Epidermal melanocyte (primary cell): Measurements from ENCODE around the gene QARS1.
A peak's percentile ranks its signal among the peaks of the same experiment; 100 is the strongest.

ENCODE experiments used
- DNase-seq: peaks from one replicate; pipeline ENCODE4 v3.0.0; 2011; ENCODE audit warnings: low spot score; ENCODE audit not compliant: insufficient read length

The QARS1 gene

GRCh38 chr3:49104427-49105291 is at the start of gene QARS1:
TSS of gene QARS1 (minus strand) at chr3:49104757. CDS start at chr3:49104733, 24 bp downstream.
- peak; percentile 99 for DNase-seq

DNA sequence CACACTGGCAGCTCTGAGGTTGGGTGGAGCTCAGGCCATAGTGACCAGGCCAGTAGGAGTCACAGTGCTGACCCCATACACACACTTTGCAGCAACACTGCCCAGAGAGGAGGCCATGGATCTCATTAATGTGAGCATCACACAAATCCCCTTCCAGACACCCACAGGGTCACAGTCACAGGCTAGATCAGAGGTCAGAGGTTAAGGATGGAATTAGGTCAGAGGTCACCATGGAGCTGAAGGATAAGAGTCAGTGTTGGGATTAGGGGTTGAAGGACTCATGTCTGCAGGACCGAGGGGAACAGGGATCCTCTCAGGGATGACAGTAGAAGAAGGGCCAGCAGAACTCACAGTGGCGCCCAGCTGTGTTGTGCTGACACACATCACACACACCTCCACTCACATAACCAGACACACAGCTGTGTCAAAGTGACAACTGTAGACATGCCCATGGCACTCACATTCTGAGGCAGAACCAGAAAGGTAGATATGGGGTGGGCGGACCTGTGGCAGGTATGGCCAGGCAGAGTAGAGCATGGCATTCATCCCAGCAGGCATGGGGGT is 48.9 kb upstream of the QARS1 start:
- no peak for DNase-seq

DNA sequence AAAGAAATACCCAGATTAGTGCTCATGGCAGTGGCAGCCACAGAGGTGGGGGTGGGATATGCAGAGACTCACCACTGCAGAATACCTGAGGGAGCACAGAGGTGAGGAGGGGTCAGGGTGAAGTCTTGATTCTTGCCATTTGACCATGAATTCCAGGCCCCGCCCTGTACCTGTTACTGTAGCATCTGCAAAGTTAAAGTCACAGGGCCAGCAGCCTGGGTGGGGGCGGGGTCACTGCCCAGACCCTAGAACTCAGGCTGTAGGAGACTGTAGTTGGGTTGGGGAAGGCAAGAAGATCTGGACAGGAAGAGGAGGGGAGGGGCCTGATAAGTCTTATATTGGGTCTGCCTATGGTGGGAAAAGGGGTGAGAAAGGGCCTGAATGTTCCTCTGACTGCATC is 47.1 kb upstream of the QARS1 start:
- DNase-seq, result no peak

- DNase-seq, result no peak
These were observed 43.6 kb upstream of the QARS1 start for GRCh38 chr3:49148159-49148558.

GRCh38 chr3:49140080-49140479 is 35.5 kb upstream of the QARS1 start:
- no peak for DNase-seq

GRCh38 chr3:49135499-49135898 is 30.9 kb upstream of the QARS1 start:
- peak; percentile 8 for DNase-seq

- peak; percentile 7 for DNase-seq
These were observed 30.1 kb upstream of the QARS1 start for GRCh38 chr3:49134471-49135265.

DNA sequence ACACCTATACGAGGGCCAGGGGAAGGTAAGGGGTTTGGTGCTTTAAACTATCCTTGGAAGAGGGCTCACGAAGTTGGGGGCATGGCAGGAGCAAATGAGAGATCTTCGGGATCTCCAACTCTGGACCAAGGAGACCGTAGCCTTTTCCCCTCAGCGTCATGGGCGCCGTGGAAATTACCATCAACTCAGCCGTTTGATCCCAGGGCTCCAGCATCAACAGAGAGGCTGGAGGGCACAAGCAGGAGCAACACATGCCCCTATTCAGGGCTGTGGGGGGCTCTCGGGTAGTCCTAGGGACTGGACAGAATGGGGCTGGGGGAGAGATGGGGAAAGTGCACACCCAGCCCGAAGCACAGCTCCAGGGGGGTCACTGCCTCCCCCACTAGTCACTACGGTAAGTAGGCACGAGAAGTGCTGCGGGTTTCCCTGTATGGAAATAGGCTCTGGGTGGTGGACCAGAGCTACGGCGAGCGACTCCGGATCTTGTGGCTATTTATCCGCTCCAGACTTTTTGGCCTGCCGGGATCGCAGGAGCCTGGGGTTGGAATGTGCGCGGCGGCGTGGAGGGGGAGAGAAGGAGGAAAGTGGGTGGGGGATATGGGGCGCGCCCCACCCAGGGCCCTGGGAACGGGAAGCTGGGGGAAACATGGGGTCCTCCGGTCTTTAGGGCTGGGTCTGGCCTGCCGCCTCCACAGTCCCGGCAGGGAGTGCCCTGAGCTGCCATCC is 28.8 kb upstream of the QARS1 start:
- DNase-seq, result peak; percentile 94

- DNase-seq, result peak; percentile 84
These were observed 28.1 kb upstream of the QARS1 start, which contains the start of gene LAMB2 for GRCh38 chr3:49132437-49133225. TSS of gene LAMB2 (minus strand) at chr3:49133050. CDS start at chr3:49132867, 183 bp downstream.

DNA sequence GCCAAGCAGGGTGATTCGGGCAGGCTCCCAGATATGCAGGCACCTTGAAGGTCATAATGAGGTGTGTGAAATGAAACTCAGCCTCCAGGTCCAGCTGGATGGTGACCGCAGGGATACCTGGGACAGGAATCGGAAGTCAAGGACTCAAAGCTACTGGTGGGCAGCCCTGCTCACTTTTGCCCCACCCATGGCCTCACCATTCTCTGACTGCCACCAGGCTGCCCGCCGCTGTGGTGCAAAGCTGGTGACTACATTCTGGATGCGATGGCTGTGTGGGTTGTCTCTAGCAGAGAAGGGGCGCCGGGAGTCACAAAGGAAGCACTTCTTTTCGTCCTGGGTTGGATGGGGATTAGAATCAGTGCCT is 27.5 kb upstream of the QARS1 start:
- DNase-seq, result no peak

- no peak for DNase-seq
These were observed 27.0 kb upstream of the QARS1 start for GRCh38 chr3:49131576-49131975.

DNA sequence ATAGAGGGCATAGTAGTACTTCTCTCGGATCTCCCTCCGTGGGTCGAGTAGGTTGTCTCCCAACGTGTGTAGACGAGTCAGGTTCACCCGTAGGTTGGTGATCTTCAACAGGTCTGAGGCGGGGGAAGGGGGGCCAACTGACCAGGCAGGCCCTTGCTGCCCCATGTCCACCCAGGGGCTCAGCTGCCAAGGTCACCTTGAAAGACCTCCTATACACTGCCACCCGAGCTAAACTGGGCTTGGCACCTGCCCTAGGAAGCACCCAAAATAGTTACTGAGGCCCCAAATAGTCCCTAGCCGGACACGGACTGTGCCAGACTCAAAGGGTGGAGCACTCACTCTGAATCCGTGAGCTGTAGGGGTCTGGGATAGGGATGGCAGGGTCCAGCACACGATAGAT is 26.5 kb upstream of the QARS1 start:
- DNase-seq, result no peak

DNA sequence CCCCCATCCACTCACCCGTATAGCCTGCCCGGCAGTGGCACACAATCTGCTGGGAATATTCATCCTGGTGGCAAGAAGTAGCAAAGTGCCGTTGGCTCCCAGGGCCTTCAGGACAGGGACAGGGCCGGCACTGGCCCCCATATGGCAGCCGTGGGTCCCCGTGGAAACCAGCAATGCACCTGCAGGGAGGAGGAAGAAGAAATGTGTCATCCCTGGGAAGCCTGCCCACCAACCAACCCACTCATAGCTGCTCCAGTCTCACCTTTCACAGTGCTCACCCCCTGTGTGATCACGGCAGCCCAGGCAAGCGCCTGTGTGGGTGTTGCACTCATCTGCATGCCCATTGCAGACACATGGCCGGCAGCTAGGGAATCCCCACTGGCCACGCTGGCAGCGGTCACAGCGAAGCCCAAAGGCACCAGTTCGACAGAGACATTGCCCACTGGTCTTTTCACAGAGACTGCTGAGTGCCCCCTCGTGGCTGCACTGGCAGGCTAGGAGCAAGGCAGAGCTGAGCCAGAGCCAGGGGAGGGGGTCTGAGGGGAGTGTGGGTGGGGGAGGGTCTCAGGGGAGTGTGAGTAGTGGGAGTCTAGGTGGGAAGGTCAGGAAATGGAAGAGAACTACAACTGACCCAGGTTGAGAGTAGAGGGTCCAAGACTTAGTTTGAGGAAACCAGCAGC is 20.6 kb upstream of the QARS1 start:
- no peak for DNase-seq

DNA sequence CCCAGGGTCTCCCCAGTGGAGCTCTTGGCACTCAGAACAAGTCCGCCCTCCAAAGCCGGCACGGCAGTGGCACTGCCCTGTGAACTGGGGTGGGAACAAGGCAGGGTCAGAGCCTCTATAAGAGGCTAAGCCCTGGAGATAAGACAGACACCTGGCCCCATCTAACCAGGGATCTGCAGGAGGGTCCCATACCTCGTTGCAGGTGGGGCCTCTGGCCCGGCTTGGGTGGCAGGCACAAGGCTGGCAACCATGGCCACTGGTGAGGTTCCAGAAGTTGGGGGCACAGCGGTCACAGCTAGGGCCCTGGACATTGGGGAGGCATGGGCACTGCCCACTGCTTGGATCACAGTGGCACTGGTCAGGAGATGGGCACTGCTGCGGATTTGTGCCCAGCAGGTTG is 19.6 kb upstream of the QARS1 start:
- no peak for DNase-seq

- no peak for DNase-seq
These were observed 19.1 kb upstream of the QARS1 start for GRCh38 chr3:49123687-49124086.

GRCh38 chr3:49122886-49123545 is 18.5 kb upstream of the QARS1 start:
- DNase-seq, result no peak

- no peak for DNase-seq
These were observed 17.9 kb upstream of the QARS1 start for GRCh38 chr3:49122451-49122850.

GRCh38 chr3:49122022-49122421 is 17.5 kb upstream of the QARS1 start:
- DNase-seq, result no peak

- DNase-seq, result no peak
These were observed 16.7 kb upstream of the QARS1 start for GRCh38 chr3:49121132-49121736.
